GM11168 (cell line): ENCODE results near the gene C1orf226.

Experiments used
- in situ Hi-C: fragments of 300-500 bp; cut with MboI; formaldehyde crosslinking; loops from one replicate; pipeline ENCODE4 v1.12.0; 2022; ENCODE audit warnings: low sequenced_read_pairs; ENCODE audit not compliant: unreplicated experiment

The C1orf226 gene

GRCh38 chr1:162383091-162383490 lies 1.6 kb downstream of the C1orf226 start:
- in situ Hi-C loops, result no loop called here

GRCh38 chr1:162383516-162383915 lies 2.0 kb downstream of the C1orf226 start:
- in situ Hi-C loops, result no loop called here

GRCh38 chr1:162384116-162384515 lies 2.6 kb downstream of the C1orf226 start:
- in situ Hi-C loops, result no loop called here

GRCh38 chr1:162384601-162385279 lies 3.2 kb downstream of the C1orf226 start:
- in situ Hi-C loops, result no loop called here

- in situ Hi-C loops, result no loop called here
These were observed 3.7 kb downstream of the C1orf226 start for GRCh38 chr1:162385280-162385623.

DNA sequence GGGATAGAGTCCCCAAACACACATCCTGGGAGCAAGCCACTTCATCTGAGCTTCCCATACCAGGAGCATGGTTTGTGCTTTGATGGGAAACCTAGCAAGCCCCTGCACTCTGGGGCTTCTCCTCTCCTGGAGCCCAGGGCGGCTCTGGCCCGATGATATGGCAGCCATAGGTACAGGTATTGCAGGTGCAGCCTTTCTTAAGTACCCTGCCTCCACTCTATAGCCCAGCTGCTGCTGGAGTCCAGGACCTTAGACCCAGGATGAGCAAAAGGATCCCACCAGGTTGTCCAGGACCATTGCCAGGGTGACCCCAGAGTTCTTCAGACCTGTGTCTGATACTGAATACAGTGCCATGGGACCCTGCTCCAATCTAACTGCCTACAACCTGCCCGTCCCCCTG lies 4.2 kb downstream of the C1orf226 start:
- in situ Hi-C loops, result no loop called here

GRCh38 chr1:162386292-162387225 lies 5.0 kb downstream of the C1orf226 start:
- in situ Hi-C loops, result no loop called here

- in situ Hi-C loops, result no loop called here
These were observed 5.9 kb downstream of the C1orf226 start for GRCh38 chr1:162387226-162388082.

- in situ Hi-C loops, result no loop called here
These were observed 6.6 kb downstream of the C1orf226 start for GRCh38 chr1:162388083-162388594.

GRCh38 chr1:162388615-162389014 lies 7.1 kb downstream of the C1orf226 start:
- in situ Hi-C loops, result no loop called here

DNA sequence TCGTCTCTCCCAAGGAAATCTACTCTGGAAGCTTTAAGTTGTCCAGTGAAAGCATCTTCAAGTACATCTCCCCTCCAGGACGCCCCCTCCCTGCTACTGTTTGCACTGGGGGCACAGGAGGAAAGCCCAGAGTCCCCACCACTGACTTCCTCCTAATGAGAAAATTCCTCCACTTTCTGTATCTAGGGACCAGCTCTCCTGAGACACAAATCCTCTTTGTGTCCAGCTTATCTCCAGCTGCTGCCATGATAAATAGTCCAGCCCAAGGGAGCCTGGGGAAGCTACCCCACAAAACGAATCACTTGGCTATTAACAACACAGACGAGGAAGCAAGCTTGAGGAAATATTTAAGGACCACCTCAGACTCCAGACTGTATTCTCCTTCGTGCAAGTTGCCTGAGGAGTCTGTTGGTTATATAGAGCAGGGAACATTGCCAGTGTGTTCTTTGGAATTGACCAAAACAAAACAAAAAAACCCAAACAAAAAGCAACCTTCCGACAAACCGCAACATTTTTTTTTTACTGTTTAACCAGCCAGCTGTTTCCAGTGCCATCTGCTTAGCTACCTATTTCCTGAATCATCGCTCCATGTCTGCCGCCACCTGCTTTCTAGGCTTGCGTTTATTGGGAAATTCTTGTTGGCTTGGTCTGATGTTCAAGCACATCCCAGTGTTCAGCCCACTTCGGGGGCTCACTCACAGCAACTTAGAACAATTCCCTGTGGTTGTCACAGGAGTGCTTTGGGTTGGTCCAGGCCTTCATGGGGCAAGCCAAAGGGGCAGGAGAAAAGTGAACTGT lies 7.7 kb downstream of the C1orf226 start:
- in situ Hi-C loops, result no loop called here

DNA sequence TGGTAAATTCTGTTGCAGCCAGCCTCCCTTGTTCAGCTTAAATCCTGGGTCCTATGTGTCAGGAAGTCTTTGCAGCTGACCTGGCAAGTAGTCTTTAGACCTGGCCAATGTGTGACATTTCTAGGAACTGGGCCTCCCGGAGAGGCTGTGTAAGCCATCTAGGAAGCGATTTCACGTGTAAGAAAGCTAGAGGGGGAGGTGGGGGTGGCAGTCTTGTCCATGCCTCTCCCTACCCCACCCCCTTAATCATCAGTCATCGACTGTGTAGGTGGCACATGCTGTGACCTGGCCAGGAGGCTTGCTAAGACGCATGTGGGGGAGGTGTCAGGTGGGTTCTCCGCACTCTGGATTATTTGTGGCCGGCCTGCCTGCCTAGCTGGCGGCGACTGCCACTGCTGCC lies 8.4 kb downstream of the C1orf226 start:
- in situ Hi-C loops, result no loop called here

DNA sequence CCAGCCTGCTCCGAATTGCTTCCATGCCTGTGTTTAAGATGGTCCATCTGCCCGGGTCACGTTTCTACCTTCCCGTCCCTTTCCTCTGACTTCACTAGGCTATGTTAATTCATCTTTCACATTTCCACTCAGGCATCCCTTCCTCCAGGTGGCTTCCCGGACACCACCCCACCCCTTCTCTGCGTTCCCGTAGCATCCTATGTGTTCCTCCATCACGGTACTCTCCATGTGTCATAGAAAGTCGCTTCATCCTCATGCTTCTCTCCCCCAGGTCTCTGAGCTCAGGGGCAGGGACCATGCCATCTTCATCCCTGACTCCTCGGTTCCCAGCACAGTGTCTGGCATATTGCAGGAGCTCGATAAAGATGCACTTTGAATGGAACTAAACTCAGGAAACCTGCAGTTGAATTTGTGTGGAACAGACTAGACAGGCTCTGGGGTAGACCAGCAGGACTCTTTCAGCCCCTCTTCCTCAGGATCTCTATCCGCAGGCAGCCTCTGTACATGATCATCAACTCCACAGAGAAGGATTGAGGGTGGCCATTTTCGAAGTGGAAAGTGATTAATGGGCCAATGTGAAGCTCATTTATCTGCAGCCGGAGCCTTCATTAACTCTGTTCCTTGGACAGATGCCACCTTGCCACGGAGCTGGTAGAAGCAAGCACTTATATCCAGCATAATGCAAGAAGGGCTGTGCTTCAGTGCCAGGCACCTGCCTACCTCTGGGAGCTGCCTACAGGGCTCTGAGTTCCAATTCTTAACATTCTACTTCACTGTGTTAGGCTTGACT lies 9.1 kb downstream of the C1orf226 start:
- in situ Hi-C loops, result no loop called here

GRCh38 chr1:162391790-162392563 lies 10.4 kb downstream of the C1orf226 start:
- in situ Hi-C loops, result no loop called here

DNA sequence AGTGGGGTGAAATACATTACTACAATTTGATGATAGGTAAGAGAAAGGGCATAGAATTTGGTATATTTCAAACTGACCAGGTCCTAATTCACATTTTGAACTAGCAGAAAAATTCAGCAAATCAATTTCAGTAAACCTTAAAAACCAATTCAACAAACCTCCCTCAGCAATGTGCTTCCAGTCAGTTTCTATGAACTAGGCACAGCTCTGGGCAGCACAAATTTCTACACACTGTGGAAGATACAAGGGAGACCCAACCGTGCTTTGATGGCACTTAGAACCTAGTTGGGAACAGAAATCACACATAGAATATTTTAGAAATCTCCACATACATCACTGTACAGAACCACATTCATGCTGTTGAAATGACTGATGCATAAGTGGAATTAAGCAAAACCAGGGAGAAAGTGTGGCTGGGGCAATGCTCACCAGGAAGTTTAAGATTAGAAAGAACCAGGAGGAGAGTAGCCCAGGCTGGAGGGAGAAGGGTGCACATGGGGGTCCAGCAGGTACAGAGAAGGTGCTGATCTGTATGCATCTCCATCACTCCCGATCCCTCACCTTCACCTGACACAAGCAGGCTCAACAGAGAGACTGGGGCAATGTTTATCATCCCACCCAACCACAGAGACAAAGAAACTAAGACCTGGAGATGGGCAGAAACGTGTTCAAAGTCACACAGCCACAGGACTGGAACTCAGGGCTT lies 14.8 kb downstream of the C1orf226 start:
- in situ Hi-C loops, result no loop called here

DNA sequence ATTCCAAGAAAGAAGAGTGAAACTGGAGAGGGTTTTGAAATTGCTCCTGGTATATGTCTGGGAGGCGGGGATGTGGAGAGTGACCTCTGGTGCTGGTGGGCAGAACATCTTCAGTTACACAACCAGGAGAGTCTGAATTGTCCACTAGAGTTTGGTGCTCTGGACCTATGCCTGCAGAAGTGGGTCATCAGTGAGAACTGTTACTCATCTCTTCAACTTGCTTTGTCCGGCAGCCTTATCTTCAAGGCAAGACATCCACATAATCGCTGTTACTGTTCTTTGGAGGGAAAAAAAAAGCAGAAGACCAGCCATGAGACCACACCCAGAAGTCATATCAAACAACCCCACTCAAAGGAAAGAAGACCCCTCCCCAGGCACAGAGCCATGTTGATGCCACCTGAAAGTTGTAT lies 15.5 kb downstream of the C1orf226 start:
- in situ Hi-C loops, result no loop called here

- in situ Hi-C loops, result no loop called here
These were observed 16.5 kb downstream of the C1orf226 start for GRCh38 chr1:162397943-162398560.
